HCT116 (cell line): ENCODE measurements around the gene ANKFN1.

Source experiments
- CTCF ChIP-seq, 3 experiments: fragments of 200-600 bp in 1 of 3; sonication (generic) in 1 of 3; IDR thresholded peaks in 2 of 3; conservative IDR thresholded peaks in 1 of 3; 2 replicates each; pipeline ENCODE4 v1.5.1; 2012 to 2017; ENCODE audit warnings: low read depth in 2 of 3, low read length in 2 of 3, antibody characterized with exemption in 1 of 3, borderline replicate concordance in 1 of 3, control low read depth in 1 of 3, mild to moderate bottlenecking in 1 of 3, mixed read lengths in 1 of 3, mixed run types in 1 of 3, moderate library complexity in 1 of 3; ENCODE audit not compliant: insufficient read depth in 1 of 3
- MAX ChIP-seq: IDR thresholded peaks from 2 replicates; pipeline ENCODE4 v1.6.1; 2012
- YY1 ChIP-seq: IDR thresholded peaks from 2 replicates; pipeline ENCODE4 v1.6.1; 2011; ENCODE audit warnings: low read length, low read depth, moderate library complexity, mild to moderate bottlenecking; ENCODE audit not compliant: insufficient replicate concordance; ENCODE audit errors: extremely low read depth

- TF ChIP-seq MAX (no peak), YY1 (no peak), CTCF (IDR thresholded peaks at IDR 0.05 in 2 of 3, conservative IDR thresholded peaks at IDR 0.05 in 1 of 3; ENCODE audit: borderline replicate concordance in 1 of 3, insufficient read depth in 1 of 3, low read depth in 2 of 3, low read length in 2 of 3) (no peak)
Observed at GRCh38 chr17:56416682-56417351, 263.5 kb downstream of the ANKFN1 start.
